ENCODE measurements around the gene UBAC2.

DNA sequence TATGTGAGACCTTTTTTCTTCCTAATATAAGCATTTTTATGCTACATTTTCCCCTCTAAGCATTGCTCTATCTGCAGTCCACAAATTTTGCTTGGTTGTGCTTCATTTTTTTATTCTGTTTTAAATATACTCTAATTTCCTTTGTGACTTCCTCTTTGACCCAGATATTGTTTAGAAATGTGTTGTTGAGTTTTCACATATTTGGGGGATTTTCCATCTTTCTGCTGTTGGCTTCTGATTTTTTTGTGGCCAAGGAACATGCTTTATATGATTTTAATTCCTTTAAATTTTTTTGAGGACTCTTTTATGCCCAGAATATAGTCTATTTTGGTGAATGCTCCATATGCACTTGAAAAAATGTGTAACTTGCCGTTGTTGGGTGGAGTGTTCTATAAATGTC lies 22.9 kb downstream of the UBAC2 start:
- TF ChIP-seq, protein P1, sequence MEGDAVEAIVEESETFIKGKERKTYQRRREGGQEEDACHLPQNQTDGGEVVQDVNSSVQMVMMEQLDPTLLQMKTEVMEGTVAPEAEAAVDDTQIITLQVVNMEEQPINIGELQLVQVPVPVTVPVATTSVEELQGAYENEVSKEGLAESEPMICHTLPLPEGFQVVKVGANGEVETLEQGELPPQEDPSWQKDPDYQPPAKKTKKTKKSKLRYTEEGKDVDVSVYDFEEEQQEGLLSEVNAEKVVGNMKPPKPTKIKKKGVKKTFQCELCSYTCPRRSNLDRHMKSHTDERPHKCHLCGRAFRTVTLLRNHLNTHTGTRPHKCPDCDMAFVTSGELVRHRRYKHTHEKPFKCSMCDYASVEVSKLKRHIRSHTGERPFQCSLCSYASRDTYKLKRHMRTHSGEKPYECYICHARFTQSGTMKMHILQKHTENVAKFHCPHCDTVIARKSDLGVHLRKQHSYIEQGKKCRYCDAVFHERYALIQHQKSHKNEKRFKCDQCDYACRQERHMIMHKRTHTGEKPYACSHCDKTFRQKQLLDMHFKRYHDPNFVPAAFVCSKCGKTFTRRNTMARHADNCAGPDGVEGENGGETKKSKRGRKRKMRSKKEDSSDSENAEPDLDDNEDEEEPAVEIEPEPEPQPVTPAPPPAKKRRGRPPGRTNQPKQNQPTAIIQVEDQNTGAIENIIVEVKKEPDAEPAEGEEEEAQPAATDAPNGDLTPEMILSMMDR (IDR thresholded peaks at IDR 0.05; ENCODE audit: low read depth, low read length, missing input control) = no peak
- TF ChIP-seq, protein P2, sequence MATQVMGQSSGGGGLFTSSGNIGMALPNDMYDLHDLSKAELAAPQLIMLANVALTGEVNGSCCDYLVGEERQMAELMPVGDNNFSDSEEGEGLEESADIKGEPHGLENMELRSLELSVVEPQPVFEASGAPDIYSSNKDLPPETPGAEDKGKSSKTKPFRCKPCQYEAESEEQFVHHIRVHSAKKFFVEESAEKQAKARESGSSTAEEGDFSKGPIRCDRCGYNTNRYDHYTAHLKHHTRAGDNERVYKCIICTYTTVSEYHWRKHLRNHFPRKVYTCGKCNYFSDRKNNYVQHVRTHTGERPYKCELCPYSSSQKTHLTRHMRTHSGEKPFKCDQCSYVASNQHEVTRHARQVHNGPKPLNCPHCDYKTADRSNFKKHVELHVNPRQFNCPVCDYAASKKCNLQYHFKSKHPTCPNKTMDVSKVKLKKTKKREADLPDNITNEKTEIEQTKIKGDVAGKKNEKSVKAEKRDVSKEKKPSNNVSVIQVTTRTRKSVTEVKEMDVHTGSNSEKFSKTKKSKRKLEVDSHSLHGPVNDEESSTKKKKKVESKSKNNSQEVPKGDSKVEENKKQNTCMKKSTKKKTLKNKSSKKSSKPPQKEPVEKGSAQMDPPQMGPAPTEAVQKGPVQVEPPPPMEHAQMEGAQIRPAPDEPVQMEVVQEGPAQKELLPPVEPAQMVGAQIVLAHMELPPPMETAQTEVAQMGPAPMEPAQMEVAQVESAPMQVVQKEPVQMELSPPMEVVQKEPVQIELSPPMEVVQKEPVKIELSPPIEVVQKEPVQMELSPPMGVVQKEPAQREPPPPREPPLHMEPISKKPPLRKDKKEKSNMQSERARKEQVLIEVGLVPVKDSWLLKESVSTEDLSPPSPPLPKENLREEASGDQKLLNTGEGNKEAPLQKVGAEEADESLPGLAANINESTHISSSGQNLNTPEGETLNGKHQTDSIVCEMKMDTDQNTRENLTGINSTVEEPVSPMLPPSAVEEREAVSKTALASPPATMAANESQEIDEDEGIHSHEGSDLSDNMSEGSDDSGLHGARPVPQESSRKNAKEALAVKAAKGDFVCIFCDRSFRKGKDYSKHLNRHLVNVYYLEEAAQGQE (IDR thresholded peaks at IDR 0.05) = no peak
- no peak for TF ChIP-seq YY1 (IDR thresholded peaks at IDR 0.05)
- TF ChIP-seq JUND (IDR thresholded peaks at IDR 0.05) = no peak
- TF ChIP-seq SP1 (IDR thresholded peaks at IDR 0.05) = no peak
